Ishikawa (cell line): Measurements from ENCODE around the gene PRCP.

ENCODE experiments used
- CEBPB ChIP-seq: IDR thresholded peaks from 2 replicates; pipeline ENCODE4 v1.6.1; 2012
- EP300 ChIP-seq: IDR thresholded peaks from 2 replicates; pipeline ENCODE4 v1.6.1; 2012; ENCODE audit warnings: borderline replicate concordance
- RAD21 ChIP-seq: IDR thresholded peaks from 2 replicates; pipeline ENCODE4 v1.6.1; 2012; ENCODE audit warnings: low read depth
- REST ChIP-seq: IDR thresholded peaks from 2 replicates; pipeline ENCODE4 v1.6.1; 2012; ENCODE audit warnings: low read depth, mild to moderate bottlenecking
- TAF1 ChIP-seq: IDR thresholded peaks from 2 replicates; pipeline ENCODE4 v1.6.1; 2012; ENCODE audit warnings: low read depth, mild to moderate bottlenecking

GRCh38 chr11:82776377-82776776 lies 123.9 kb downstream of the PRCP start:
- TF ChIP-seq REST: no peak
- TF ChIP-seq CEBPB: no peak
- TF ChIP-seq TAF1: no peak
- TF ChIP-seq EP300: no peak
- TF ChIP-seq RAD21: no peak
